Measurements from ENCODE around the gene ZNF512B.
"Not testable (repeated sequence)": the region's sequence is repeated elsewhere in the genome, so short reads cannot be mapped to it uniquely, and the experiment has no call there.

ZNF512B gene

GRCh38 chr20:63969838-63970713 lies at the start of gene ZNF512B:
TSS of gene ZNF512B (minus strand) at chr20:63969930. CDS start at chr20:63967950, 1,980 bp downstream.
- DNase-seq (ENCODE audit: insufficient read length, low spot score) (peak; percentile 88), FAIRE-seq (peak; percentile 76)

- FAIRE-seq (peak; percentile 4), DNase-seq (ENCODE audit: insufficient read length, low spot score) (no peak)
Measured at GRCh38 chr20:64015635-64016034, 45.9 kb upstream of the ZNF512B start.

- not testable (repeated sequence) for FAIRE-seq; DNase-seq (ENCODE audit: insufficient read length, low spot score)
Measured at GRCh38 chr20:64012385-64013154, 42.8 kb upstream of the ZNF512B start.

GRCh38 chr20:64011366-64011779 lies 41.6 kb upstream of the ZNF512B start:
- FAIRE-seq = no peak
- no peak for DNase-seq (ENCODE audit: insufficient read length, low spot score)

GRCh38 chr20:64010711-64011237 lies 41.0 kb upstream of the ZNF512B start:
- DNase-seq (ENCODE audit: insufficient read length, low spot score) (no peak), FAIRE-seq (no peak)

- FAIRE-seq = no peak
- no peak for DNase-seq (ENCODE audit: insufficient read length, low spot score)
Measured at GRCh38 chr20:64009811-64010387, 40.2 kb upstream of the ZNF512B start.

- DNase-seq (ENCODE audit: insufficient read length, low spot score) (no peak), FAIRE-seq (no peak)
Measured at GRCh38 chr20:64006902-64007301, 37.2 kb upstream of the ZNF512B start.

GRCh38 chr20:64006490-64006889 lies 36.8 kb upstream of the ZNF512B start:
- FAIRE-seq = no peak
- no peak for DNase-seq (ENCODE audit: insufficient read length, low spot score)

GRCh38 chr20:64005394-64005793 lies 35.7 kb upstream of the ZNF512B start:
- FAIRE-seq (no peak), DNase-seq (ENCODE audit: insufficient read length, low spot score) (no peak)

GRCh38 chr20:64003960-64004725 lies 34.4 kb upstream of the ZNF512B start:
- no peak for FAIRE-seq
- DNase-seq (ENCODE audit: insufficient read length, low spot score) = no peak

GRCh38 chr20:64001607-64002011 lies 31.9 kb upstream of the ZNF512B start:
- peak; percentile 36 for FAIRE-seq

GRCh38 chr20:64000906-64001305 lies 31.2 kb upstream of the ZNF512B start:
- FAIRE-seq (no peak), DNase-seq (ENCODE audit: insufficient read length, low spot score) (no peak)

More at GRCh38 chr20:64001607-64002011, 31.9 kb upstream of the ZNF512B start:
- no peak for DNase-seq (ENCODE audit: insufficient read length, low spot score)

- no peak for FAIRE-seq
- no peak for DNase-seq (ENCODE audit: insufficient read length, low spot score)
Measured at GRCh38 chr20:63982937-63983336, 13.2 kb upstream of the ZNF512B start.

GRCh38 chr20:63980806-63981728 lies 11.3 kb upstream of the ZNF512B start, which contains the start of gene PRPF6:
TSS of gene PRPF6 (plus strand) at chr20:63981132. CDS start at chr20:63981246, 114 bp downstream.
- FAIRE-seq (peak; percentile 99), DNase-seq (ENCODE audit: insufficient read length, low spot score) (peak; percentile 100)

GRCh38 chr20:63980317-63980805 lies 10.6 kb upstream of the ZNF512B start:
- FAIRE-seq = peak; percentile 76
- DNase-seq (ENCODE audit: insufficient read length, low spot score) = no peak

- DNase-seq (ENCODE audit: insufficient read length, low spot score) (peak; percentile 65), FAIRE-seq (peak; percentile 60)
Measured at GRCh38 chr20:63979557-63980316, 10.0 kb upstream of the ZNF512B start, which contains the start of gene SAMD10. TSS of gene SAMD10 (minus strand) at chr20:63979642. CDS start at chr20:63979467, 175 bp downstream.

- FAIRE-seq (no peak), DNase-seq (ENCODE audit: insufficient read length, low spot score) (no peak)
Measured at GRCh38 chr20:63979229-63979556, 9.5 kb upstream of the ZNF512B start.
